Measurements from ENCODE around the gene ADSL. TPM values are rescaled to one million over a fixed set of nuclear protein-coding genes. Genes with fewer than 3 reads are reported as not detected.

Gene ADSL
- total RNA-seq, result 69.3 and 75.2 TPM in 2 replicates

GRCh38 chr22:40346185-40347118 lies at the start of gene ADSL:
ADSL (plus strand) TSS chr22:40346500; CDS start chr22:40346559, 59 bp downstream.

Other genes starting within 250 kb of the ADSL start
- gene TNRC6B, start 168.6 kb upstream of the ADSL start, total RNA-seq, result 9.9 and 19.5 TPM in 2 replicates
- 40.7 and 51.4 TPM in 2 replicates for gene SGSM3, start 24.1 kb downstream of the ADSL start, total RNA-seq